Measurements from ENCODE around the gene NRXN3. TPM values are rescaled to one million over a fixed set of nuclear protein-coding genes. Genes with fewer than 3 reads are reported as not detected.

NRXN3 gene
- total RNA-seq, 1 experiment from 2014 or later: not detected

- Histone ChIP-seq H3K9ac (ENCODE audit: low read length) (no peak overlapping the region), H3K9me2 (ENCODE audit: insufficient read depth) (no peaks in the 10 kb centered on the region), H3K9me3 (ENCODE audit: control insufficient read depth in 1 of 2, insufficient read depth in 1 of 2, low read depth in 1 of 2, low read length in 2 of 2) (peaks cover 14 to 22% of the 10 kb centered on the region in 2 experiments; a peak in 2 of 4 replicates), H3K4me2 (ENCODE audit: low read length) (no peak overlapping the region), H2AFZ (ENCODE audit: low read depth, low read length, poor library complexity, severe bottlenecking) (no peak overlapping the region), H3K4me1 (ENCODE audit: control insufficient read depth in 1 of 2, insufficient read depth in 2 of 2, low read length in 2 of 2) (no peaks in the 10 kb centered on the region), H3K27me3 (ENCODE audit: insufficient read depth, low read length) (no peaks in the 10 kb centered on the region), H3K4me3 (replicated peaks in 1 of 2; ENCODE audit: low read depth in 1 of 2, low read length in 2 of 2) (no peak overlapping the region), H4K20me1 (ENCODE audit: insufficient read depth) (no peaks in the 10 kb centered on the region), H3K36me3 (ENCODE audit: control insufficient read depth in 1 of 2, insufficient read depth in 2 of 2, low read length in 2 of 2) (no peaks in the 10 kb centered on the region), H3K79me2 (ENCODE audit: insufficient read depth, low read length) (no peaks in the 10 kb centered on the region), H3K27ac (ENCODE audit: low read depth, low read length) (no peak overlapping the region)
- intact Hi-C loops (cut with micrococcal nuclease): no loop called here
- ChIA-PET CTCF (no interaction called here), POLR2A (no interaction called here), RAD21 (ENCODE audit: low non-redundant PET in 1 of 2, low total read pairs in 2 of 2, uncharacterized antibody in 2 of 2, unreplicated experiment in 2 of 2) (no interaction called here)
- no peak for ATAC-seq
- BruUV-seq (replicated peaks): no TSS peak
- DNase-seq (ENCODE audit: low read depth, low spot score): no peak
- no peak for TF ChIP-seq ELF1 (IDR thresholded peaks at IDR 0.05; ENCODE audit: borderline replicate concordance, low read depth)
- no peak for TF ChIP-seq MAX (IDR thresholded peaks at IDR 0.05)
- no peak for TF ChIP-seq EGR1 (IDR thresholded peaks at IDR 0.05; ENCODE audit: low read depth)
- TF ChIP-seq CTCF (IDR thresholded peaks at IDR 0.05 in 2 of 3, conservative IDR thresholded peaks at IDR 0.05 in 1 of 3; ENCODE audit: borderline replicate concordance in 1 of 3, insufficient read depth in 1 of 3, low read depth in 2 of 3, low read length in 2 of 3): no peak
- no peak for TF ChIP-seq YY1 (IDR thresholded peaks at IDR 0.05; ENCODE audit: extremely low read depth, insufficient replicate concordance, low read depth, low read length)
- no peak for TF ChIP-seq SRF (IDR thresholded peaks at IDR 0.05; ENCODE audit: low read depth)
- no peak for TF ChIP-seq RAD21 (IDR thresholded peaks at IDR 0.05; ENCODE audit: low read depth)
- TF ChIP-seq REST (IDR thresholded peaks at IDR 0.05; ENCODE audit: low read depth): no peak
- no peak for TF ChIP-seq JUND (IDR thresholded peaks at IDR 0.05)
Observed at GRCh38 chr14:79464468-79464867, 1294.3 kb downstream of the NRXN3 start.

Data from HCT116 (cell line).